CD4-positive, alpha-beta T cell treated with Interleukin-10 for 1 hour (primary cell): ENCODE data around the gene HSBP1L1.
A peak's percentile ranks its signal among the peaks of the same experiment; 100 is the strongest.
"Not testable (repeated sequence)": the region's sequence is repeated elsewhere in the genome, so short reads cannot be mapped to it uniquely, and the experiment has no call there.

ENCODE experiments used
- DNase-seq: peaks from one replicate; pipeline ENCODE4 v3.0.0-alpha.2; 2020

HSBP1L1 gene

GRCh38 chr18:79945118-79946042 lies 19.1 kb upstream of the HSBP1L1 start:
- no peak for DNase-seq

GRCh38 chr18:79947054-79947755 lies 17.2 kb upstream of the HSBP1L1 start:
- no peak for DNase-seq

GRCh38 chr18:79947881-79948610 lies 16.4 kb upstream of the HSBP1L1 start:
- no peak for DNase-seq

- DNase-seq, result no peak
These were observed 15.6 kb upstream of the HSBP1L1 start for GRCh38 chr18:79948719-79949411.

GRCh38 chr18:79949697-79950487 lies 14.6 kb upstream of the HSBP1L1 start:
- no peak for DNase-seq

- no peak for DNase-seq
These were observed 13.7 kb upstream of the HSBP1L1 start for GRCh38 chr18:79950515-79951341.

- DNase-seq, result peak; percentile 96
These were observed 12.6 kb upstream of the HSBP1L1 start, which contains the start of gene SLC66A2 for GRCh38 chr18:79951545-79952455. Gene SLC66A2 (minus strand): TSS chr18:79951653. CDS start chr18:79950926, 727 bp downstream.

GRCh38 chr18:79952456-79952995 lies 11.9 kb upstream of the HSBP1L1 start:
- no peak for DNase-seq

- no peak for DNase-seq
These were observed 11.4 kb upstream of the HSBP1L1 start for GRCh38 chr18:79952996-79953559.

GRCh38 chr18:79953971-79954651 lies 10.3 kb upstream of the HSBP1L1 start:
- DNase-seq, result no peak

- DNase-seq, result no peak
These were observed 9.7 kb upstream of the HSBP1L1 start for GRCh38 chr18:79954791-79955190.

GRCh38 chr18:79955302-79956075 lies 9.0 kb upstream of the HSBP1L1 start:
- DNase-seq, result no peak

- no peak for DNase-seq
These were observed 8.2 kb upstream of the HSBP1L1 start for GRCh38 chr18:79956276-79956675.

- DNase-seq, result no peak
These were observed 5.5 kb upstream of the HSBP1L1 start for GRCh38 chr18:79958981-79959380.

- not testable (repeated sequence) for DNase-seq
These were observed 4.2 kb upstream of the HSBP1L1 start for GRCh38 chr18:79960161-79960801.

- DNase-seq, result no peak
These were observed 3.4 kb upstream of the HSBP1L1 start for GRCh38 chr18:79960921-79961526.
